NCI-H1930 (cell line): Measurements from ENCODE around the gene UBE2E2.

Source experiments
- DNase-seq, 2 experiments: peaks; one replicate each; lab custom pipeline; 2025; lab: John Stamatoyannopoulos, UW

Gene UBE2E2

GRCh38 chr3:23540600-23540999, 337.5 kb downstream of the UBE2E2 start:
- no peak for DNase-seq

GRCh38 chr3:23542079-23542478, 339.0 kb downstream of the UBE2E2 start:
- DNase-seq = no peak

GRCh38 chr3:23546181-23546580, 343.1 kb downstream of the UBE2E2 start:
- no peak for DNase-seq

- no peak for DNase-seq
These were observed 345.0 kb downstream of the UBE2E2 start for GRCh38 chr3:23547905-23548650.

- no peak for DNase-seq
These were observed 345.6 kb downstream of the UBE2E2 start for GRCh38 chr3:23548706-23549105.

- DNase-seq = no peak
These were observed 346.2 kb downstream of the UBE2E2 start for GRCh38 chr3:23549148-23549910.

- DNase-seq = no peak
These were observed 347.3 kb downstream of the UBE2E2 start for GRCh38 chr3:23550402-23550801.

GRCh38 chr3:23552506-23552905, 349.4 kb downstream of the UBE2E2 start:
- DNase-seq = no peak

GRCh38 chr3:23553353-23553752, 350.2 kb downstream of the UBE2E2 start:
- no peak for DNase-seq

GRCh38 chr3:23565041-23565775, 362.1 kb downstream of the UBE2E2 start:
- DNase-seq = no peak

GRCh38 chr3:23566499-23566898, 363.4 kb downstream of the UBE2E2 start:
- no peak for DNase-seq

GRCh38 chr3:23567917-23568316, 364.8 kb downstream of the UBE2E2 start:
- DNase-seq = no peak

GRCh38 chr3:23573827-23574226, 370.7 kb downstream of the UBE2E2 start:
- no peak for DNase-seq

- DNase-seq = no peak
These were observed 371.7 kb downstream of the UBE2E2 start for GRCh38 chr3:23574822-23575315.

GRCh38 chr3:23575697-23576096, 372.6 kb downstream of the UBE2E2 start:
- DNase-seq = no peak

GRCh38 chr3:23576379-23576959, 373.3 kb downstream of the UBE2E2 start:
- no peak for DNase-seq

- no peak for DNase-seq
These were observed 377.1 kb downstream of the UBE2E2 start for GRCh38 chr3:23580096-23580713.

GRCh38 chr3:23583980-23584740, 381.0 kb downstream of the UBE2E2 start:
- DNase-seq = no peak

- no peak for DNase-seq
These were observed 384.4 kb downstream of the UBE2E2 start for GRCh38 chr3:23587513-23587912.

- no peak for DNase-seq
These were observed 385.4 kb downstream of the UBE2E2 start for GRCh38 chr3:23588547-23588946.

GRCh38 chr3:23589602-23590001, 386.5 kb downstream of the UBE2E2 start:
- DNase-seq = no peak
